Neural cell (in vitro differentiated cells): ENCODE measurements around the gene KCTD16. TPM values are rescaled to one million over a fixed set of nuclear protein-coding genes. Genes with fewer than 3 reads are reported as not detected.

Experiments
- H2AFZ ChIP-seq: fragments of 200-600, 300-800 bp; sonication (generic), shearing (Covaris generic); 2 replicates; pipeline ENCODE4 v1.6.0; 2014; ENCODE audit warnings: low read depth, mild to moderate bottlenecking, antibody characterized with exemption, low read length, moderate library complexity
- H3F3A ChIP-seq: fragments of 200-600 bp; shearing (Covaris generic); 2 replicates; pipeline ENCODE4 v1.6.1; 2016; ENCODE audit warnings: mild to moderate bottlenecking, moderate library complexity, mixed read lengths, antibody characterized with exemption, low read length; ENCODE audit not compliant: insufficient read depth, poor library complexity, severe bottlenecking
- H3K27ac ChIP-seq: fragments of 200-600, 300-800 bp; sonication (generic), shearing (Covaris generic); 2 replicates; pipeline ENCODE4 v1.5.1; 2014; ENCODE audit warnings: mild to moderate bottlenecking, low read length, moderate library complexity
- H3K27me3 ChIP-seq: fragments of 300-800, 200-600 bp; sonication (generic), shearing (Covaris generic); 2 replicates; pipeline ENCODE4 v1.6.0; 2014; ENCODE audit warnings: mild to moderate bottlenecking, low read depth, low read length, moderate library complexity; ENCODE audit not compliant: insufficient read depth
- H3K36me3 ChIP-seq: fragments of 300-800, 200-600 bp; sonication (generic), shearing (Covaris generic); 2 replicates; pipeline ENCODE4 v1.5.1; 2014; ENCODE audit warnings: mild to moderate bottlenecking, antibody characterized with exemption, low read length, moderate library complexity; ENCODE audit not compliant: insufficient read depth
- H3K4me2 ChIP-seq: fragments of 300-800, 200-600 bp; sonication (generic), shearing (Covaris generic); 2 replicates; pipeline ENCODE4 v1.6.0; 2014; ENCODE audit warnings: mild to moderate bottlenecking, low read length
- H3K4me3 ChIP-seq: fragments of 300-800, 200-600 bp; sonication (generic), shearing (Covaris generic); 2 replicates; pipeline ENCODE4 v1.5.1; 2014; ENCODE audit warnings: mild to moderate bottlenecking, low read length, moderate library complexity
- H3K79me2 ChIP-seq: fragments of 200-600 bp; shearing (Covaris generic); replicated peaks from 2 replicates; pipeline ENCODE4 v1.6.0; 2014; ENCODE audit warnings: mild to moderate bottlenecking, low read length, moderate library complexity; ENCODE audit not compliant: insufficient read depth
- H3K9ac ChIP-seq: fragments of 300-800, 200-600 bp; sonication (generic), shearing (Covaris generic); 2 replicates; pipeline ENCODE4 v1.6.1; 2016; ENCODE audit warnings: mild to moderate bottlenecking, low read length, mixed read lengths
- H3K9me2 ChIP-seq: fragments of 200-600 bp; shearing (Covaris generic); 2 replicates; pipeline ENCODE4 v1.6.1; 2016; ENCODE audit warnings: mild to moderate bottlenecking, low read length, mixed read lengths; ENCODE audit not compliant: insufficient read depth
- H3K9me3 ChIP-seq: fragments of 200-600, 300-800 bp; sonication (generic), shearing (Covaris generic); 2 replicates; pipeline ENCODE4 v1.6.1; 2016; ENCODE audit warnings: mild to moderate bottlenecking, mixed run types, low read length, moderate library complexity, mixed read lengths
- H4K20me1 ChIP-seq: fragments of 200-600 bp; shearing (Covaris generic); 2 replicates; pipeline ENCODE4 v1.6.1; 2016; ENCODE audit warnings: mild to moderate bottlenecking, mixed run types; ENCODE audit not compliant: insufficient read depth
- CTCF ChIP-seq: fragments of 450-650 bp; IDR thresholded peaks from 2 replicates; pipeline ENCODE4 v1.5.1; 2014; ENCODE audit warnings: antibody characterized with exemption, mild to moderate bottlenecking, moderate library complexity; ENCODE audit not compliant: poor library complexity, severe bottlenecking
- EP300 ChIP-seq: fragments of 450-650 bp; conservative IDR thresholded peaks from 2 replicates; pipeline ENCODE4 v1.6.1; 2014; ENCODE audit warnings: antibody characterized with exemption, mild to moderate bottlenecking, moderate library complexity; ENCODE audit not compliant: poor library complexity, severe bottlenecking
- EZH2 ChIP-seq: fragments of 200-600, 300-800 bp; shearing (Covaris generic), sonication (generic); IDR thresholded peaks from 2 replicates; pipeline ENCODE4 v1.6.1; 2014; ENCODE audit warnings: antibody characterized with exemption, low read length, borderline replicate concordance, mild to moderate bottlenecking; ENCODE audit not compliant: insufficient read depth, poor library complexity, severe bottlenecking
- MXI1 ChIP-seq: fragments of 450-650 bp; conservative IDR thresholded peaks from 2 replicates; pipeline ENCODE4 v1.6.1; 2014; ENCODE audit warnings: antibody characterized with exemption, mild to moderate bottlenecking; ENCODE audit not compliant: poor library complexity, severe bottlenecking
- POLR2AphosphoS5 ChIP-seq: IDR thresholded peaks from 2 replicates; pipeline ENCODE4 v1.6.1; 2012
- RAD21 ChIP-seq: fragments of 450-650 bp; conservative IDR thresholded peaks from 2 replicates; pipeline ENCODE4 v1.6.1; 2014; ENCODE audit warnings: antibody characterized with exemption, mild to moderate bottlenecking, moderate library complexity
- REST ChIP-seq: IDR thresholded peaks from 2 replicates; pipeline ENCODE4 v1.6.1; 2012; ENCODE audit warnings: borderline replicate concordance
- SMC3 ChIP-seq: fragments of 450-650 bp; conservative IDR thresholded peaks from 2 replicates; pipeline ENCODE4 v1.6.1; 2014; ENCODE audit warnings: antibody characterized with exemption, mild to moderate bottlenecking, moderate library complexity; ENCODE audit not compliant: poor library complexity
- TAF1 ChIP-seq: IDR thresholded peaks from 2 replicates; pipeline ENCODE4 v1.6.1; 2012; ENCODE audit warnings: low read depth
- polyA plus RNA-seq: library from polyadenylated mRNA; depleted of rRNA; stranded (reverse); fragments of >200 nt; gene quantifications from 2 replicates; pipeline ENCODE4 v1.2.3, GENCODE V29; 2014

The KCTD16 gene
- polyA plus RNA-seq, 1 donor from 2014 or later = 7.1 TPM

DNA sequence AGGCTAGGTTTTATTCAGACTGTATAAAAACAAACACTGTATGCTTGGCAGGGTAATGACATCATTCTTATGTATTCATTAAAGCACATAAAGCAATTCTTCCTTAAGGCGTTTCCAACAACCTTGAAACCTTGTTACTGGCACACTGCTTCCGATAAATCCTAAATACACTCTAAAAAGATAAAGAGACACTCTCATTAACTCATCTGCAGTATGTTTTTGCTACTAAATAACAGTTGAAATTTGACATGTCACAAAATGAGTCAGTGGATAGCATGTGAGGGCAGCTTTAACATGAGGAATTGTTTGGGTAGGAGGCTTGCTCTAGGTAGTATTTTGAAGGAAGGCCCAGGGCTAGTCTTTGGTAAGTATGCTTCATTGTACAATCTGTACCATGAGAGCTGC is 13.9 kb upstream of the KCTD16 start:
- no peaks in the 10 kb centered on the region for H3K79me2 ChIP-seq
- H3K27me3 ChIP-seq = no peaks in the 10 kb centered on the region
- H3K4me3 ChIP-seq = no peak overlapping the region
- H3K4me2 ChIP-seq = no peak overlapping the region
- no peak overlapping the region for H3K9ac ChIP-seq
- H3K27ac ChIP-seq = no peak overlapping the region
- peaks cover 4% of the 10 kb centered on the region for H3K36me3 ChIP-seq
- no peaks in the 10 kb centered on the region for H3K9me3 ChIP-seq
- no peaks in the 10 kb centered on the region for H4K20me1 ChIP-seq
- no peak overlapping the region for H2AFZ ChIP-seq
- H3K9me2 ChIP-seq = no peaks in the 10 kb centered on the region
- no peak for TF ChIP-seq TAF1
- TF ChIP-seq EZH2 = no peak
- no peak for TF ChIP-seq POLR2AphosphoS5
- no peak for TF ChIP-seq SMC3
- TF ChIP-seq REST = no peak
- TF ChIP-seq CTCF = no peak
- no peaks in the 10 kb centered on the region for H3F3A ChIP-seq

DNA sequence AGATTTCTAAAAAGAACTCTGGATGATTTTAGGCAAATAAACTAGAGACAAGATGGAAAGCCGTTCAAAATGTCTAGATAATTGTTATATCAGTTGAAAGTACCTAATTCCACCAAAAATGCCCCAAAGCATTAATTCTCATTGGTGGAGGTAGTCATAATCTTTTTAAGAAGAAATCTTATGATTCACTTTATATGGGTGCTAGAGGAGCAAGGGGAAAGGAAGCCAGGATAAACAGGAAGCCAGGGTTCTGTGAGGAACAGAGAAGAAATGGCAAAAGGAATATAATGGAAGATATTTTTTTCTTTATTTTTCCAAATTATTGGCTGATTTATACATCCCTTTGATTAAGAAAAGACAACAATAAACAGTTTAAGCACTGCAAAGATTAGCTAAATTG is 8.0 kb upstream of the KCTD16 start:
- Histone ChIP-seq H3K9me2 (no peaks in the 10 kb centered on the region), H3K4me2 (no peak overlapping the region), H3K4me3 (no peak overlapping the region), H3K79me2 (peaks cover 7% of the 10 kb centered on the region), H2AFZ (no peak overlapping the region), H3K27ac (no peak overlapping the region), H3K36me3 (peaks cover 20% of the 10 kb centered on the region), H3K9me3 (no peaks in the 10 kb centered on the region), H3K9ac (no peak overlapping the region), H4K20me1 (no peaks in the 10 kb centered on the region), H3K27me3 (no peaks in the 10 kb centered on the region), H3F3A (no peaks in the 10 kb centered on the region)
- TF ChIP-seq POLR2AphosphoS5 (no peak), EP300 (no peak), TAF1 (no peak), REST (no peak), SMC3 (no peak), EZH2 (no peak), CTCF (no peak), RAD21 (no peak), MXI1 (no peak)
